Stimulated activated CD4-positive, alpha-beta T cell treated with anti-CD3 and anti-CD28 coated beads, Interleukin-12 subunit alpha, Interleukin-12 subunit beta, amount 100 ng/mL, for 4 hours (primary cell): Measurements from ENCODE around the gene VAPB.
"Not testable (repeated sequence)": the region's sequence is repeated elsewhere in the genome, so short reads cannot be mapped to it uniquely, and the experiment has no call there.

Source experiments
- DNase-seq: peaks from one replicate; pipeline ENCODE4 v3.0.0-alpha.2; 2020

VAPB gene

GRCh38 chr20:58408603-58409246 is 19.7 kb downstream of the VAPB start:
- DNase-seq = no peak

DNA sequence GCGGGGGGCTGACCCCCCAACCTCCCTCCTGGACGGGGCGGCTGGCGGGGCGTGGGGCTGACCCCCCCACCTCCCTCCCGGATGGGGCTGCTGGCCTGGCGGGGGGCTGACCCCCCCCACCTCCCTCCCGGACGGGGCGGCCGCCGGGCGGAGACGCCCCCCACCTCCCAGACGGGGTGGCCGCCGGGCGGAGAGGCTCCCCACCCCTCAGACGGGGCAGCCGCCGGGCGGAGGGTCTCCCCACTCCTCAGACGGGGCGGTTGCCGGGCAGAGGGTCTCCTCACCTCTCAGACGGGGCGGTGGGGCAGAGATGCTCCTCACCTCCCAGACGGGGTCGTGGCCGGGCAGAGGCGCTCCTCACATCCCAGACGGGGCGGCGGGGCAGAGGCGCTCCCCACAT is 25.2 kb downstream of the VAPB start:
- DNase-seq = not testable (repeated sequence)

DNA sequence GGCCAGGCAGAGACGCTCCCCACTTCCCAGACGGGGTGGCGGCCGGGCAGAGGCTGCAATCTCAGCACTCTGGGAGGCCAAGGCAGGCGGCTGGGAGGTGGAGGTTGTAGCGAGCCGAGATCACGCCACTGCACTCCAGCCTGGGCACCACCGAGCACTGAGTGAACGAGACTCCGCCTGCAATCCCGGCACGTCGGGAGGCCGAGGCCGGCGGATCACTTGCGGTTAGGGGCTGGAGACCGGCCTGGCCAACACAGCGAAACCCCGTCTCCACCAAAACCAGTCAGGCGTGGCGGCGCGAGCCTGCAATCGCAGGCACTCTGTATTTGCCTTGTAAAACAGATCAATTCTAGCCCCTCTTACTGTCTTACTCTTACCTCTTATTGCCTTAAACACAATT is 25.8 kb downstream of the VAPB start:
- DNase-seq = not testable (repeated sequence)

GRCh38 chr20:58416057-58416456 is 27.0 kb downstream of the VAPB start:
- no peak for DNase-seq

DNA sequence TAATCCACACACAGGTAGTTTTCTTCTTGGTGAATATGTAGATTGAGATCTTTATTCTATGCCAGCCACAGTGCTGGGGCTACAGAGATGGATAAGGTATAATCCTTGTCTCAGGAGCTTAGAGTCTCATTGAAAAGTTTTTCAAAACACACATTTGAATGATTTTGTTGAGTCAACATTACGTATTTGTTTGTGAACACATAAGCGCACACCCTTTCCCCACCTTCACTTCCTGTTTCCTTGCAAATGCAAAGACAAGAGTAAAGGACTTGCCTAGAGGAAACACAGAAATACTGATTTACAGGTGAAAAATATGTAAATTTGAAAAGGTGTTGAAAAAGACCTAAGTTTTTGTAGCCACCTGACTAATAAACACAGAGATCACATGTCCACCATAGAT is 27.8 kb downstream of the VAPB start:
- DNase-seq = no peak

DNA sequence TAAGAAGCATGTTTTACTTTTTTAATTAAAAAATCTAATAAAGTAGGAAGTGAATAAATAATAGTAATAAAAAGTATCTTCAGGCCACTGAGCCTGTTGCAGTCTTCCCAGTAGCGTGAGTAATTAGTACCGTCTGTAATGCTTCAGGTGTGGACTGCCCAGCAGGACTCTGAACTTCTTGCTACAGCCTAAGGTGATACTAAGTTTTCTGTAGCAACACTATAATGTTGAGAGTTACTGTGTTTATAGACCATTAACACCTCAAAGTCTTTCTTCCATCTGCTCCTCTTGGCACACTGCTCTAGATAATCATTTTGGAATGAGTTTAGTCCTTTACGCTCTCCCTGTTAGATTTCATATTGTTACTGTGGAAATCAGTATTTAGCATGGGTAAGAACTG is 28.4 kb downstream of the VAPB start:
- no peak for DNase-seq

- no peak for DNase-seq
Observed at GRCh38 chr20:58418949-58419748, 30.1 kb downstream of the VAPB start.

DNA sequence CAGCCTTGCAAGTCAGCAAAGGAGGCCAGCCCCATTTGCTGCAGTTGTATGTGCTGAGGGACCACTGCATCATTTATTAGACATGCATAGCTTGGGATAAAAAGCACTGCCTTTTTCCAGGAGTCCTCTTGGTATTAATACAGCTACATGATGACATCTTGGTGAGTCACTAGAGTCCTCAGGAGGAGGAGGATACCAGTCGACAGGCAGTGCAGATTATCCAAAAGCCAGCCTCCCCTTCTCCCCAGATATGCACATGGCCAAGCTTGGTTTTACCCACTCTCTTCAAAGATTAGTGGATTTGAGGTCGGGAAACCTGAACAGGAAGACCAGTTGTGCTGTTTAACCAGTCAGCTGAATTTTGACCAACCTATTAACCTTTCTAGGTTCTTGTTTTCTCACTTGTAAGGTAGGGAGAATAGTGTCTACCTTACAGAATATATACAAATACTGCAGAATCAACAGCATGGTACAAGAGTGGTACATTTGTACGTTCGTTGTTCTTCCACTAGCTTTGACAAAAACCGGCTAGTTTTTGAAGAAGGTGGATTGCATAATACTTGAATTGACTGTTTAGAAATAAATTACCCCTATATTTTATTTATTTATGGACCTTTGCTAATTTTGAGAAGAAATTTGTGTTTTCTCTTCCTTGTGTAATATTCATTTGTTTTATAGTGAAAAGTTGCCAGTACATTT is 31.9 kb downstream of the VAPB start:
- DNase-seq = no peak

DNA sequence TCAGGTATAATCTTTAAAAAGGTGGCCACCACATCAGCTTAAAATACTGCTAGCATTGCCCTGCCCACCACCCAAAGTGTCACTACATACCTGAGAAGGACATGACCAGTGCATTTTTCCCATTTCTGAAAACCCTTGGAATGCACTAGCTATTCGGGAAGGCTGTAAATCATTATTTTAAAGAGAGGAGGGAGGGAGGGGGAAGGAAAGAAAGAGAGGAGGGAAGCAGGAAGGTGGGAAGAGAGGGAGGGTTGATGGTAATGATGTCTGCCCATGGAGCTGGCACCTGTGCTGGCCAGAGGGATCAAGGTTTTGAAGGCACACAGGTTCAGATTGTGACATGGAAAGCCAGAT is 32.4 kb downstream of the VAPB start:
- DNase-seq = no peak

DNA sequence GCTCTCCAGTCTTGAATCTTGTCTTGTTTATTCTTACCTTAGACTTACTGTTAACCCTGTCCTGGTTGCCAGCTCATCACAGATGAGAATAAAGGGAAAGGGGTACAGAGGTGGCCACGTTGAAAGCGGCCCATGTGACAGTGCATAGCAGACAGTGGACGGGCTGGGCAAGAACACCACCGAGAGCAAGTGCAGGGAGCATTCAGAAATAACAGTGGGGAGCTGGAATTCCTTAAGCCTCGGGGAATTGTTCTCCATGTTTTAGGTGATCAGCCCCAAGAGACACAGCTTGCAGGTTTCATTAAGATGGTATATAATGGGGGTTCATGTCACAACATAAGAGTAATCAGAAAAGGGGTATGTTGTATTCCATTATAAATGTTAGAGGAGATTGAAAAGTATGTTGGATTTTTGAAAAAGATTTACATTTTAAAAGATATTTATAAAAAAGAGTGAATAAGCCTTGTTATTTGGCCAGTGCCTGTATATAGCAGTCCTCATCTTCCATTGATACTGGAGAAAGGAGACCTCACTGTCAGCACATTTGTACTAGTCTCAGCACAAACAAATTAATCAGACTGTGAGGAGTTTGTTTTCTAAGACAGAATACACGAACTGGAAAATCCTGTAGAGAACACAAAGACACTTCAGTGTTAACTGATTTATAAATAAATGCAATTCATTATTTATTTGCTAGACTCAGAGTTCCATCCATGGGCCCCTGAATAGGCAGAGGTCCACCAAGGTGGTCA is 35.4 kb downstream of the VAPB start:
- no peak for DNase-seq

- DNase-seq = not testable (repeated sequence)
Observed at GRCh38 chr20:58427571-58427970, 38.5 kb downstream of the VAPB start.

- DNase-seq = no peak
Observed at GRCh38 chr20:58428364-58428763, 39.3 kb downstream of the VAPB start.

GRCh38 chr20:58429303-58429702 is 40.3 kb downstream of the VAPB start:
- no peak for DNase-seq

DNA sequence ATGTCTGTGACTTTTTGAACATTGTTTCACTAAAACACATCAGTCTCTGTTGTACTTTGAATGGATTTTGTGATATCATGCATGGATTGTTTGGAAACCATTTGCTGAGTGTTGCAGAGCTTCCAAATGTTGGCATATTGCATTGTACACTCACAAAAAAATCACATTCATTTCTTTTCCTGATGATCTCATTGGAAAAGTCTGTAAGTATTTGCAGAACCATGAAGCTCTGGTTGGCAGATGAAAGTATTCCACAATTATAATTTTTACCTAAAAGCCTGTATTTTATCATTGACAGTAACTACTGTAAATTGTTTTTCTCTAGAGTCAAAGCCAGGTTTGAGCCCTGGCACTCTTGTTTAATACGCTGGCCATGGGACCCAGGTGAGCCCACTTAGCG is 42.1 kb downstream of the VAPB start:
- DNase-seq = no peak

DNA sequence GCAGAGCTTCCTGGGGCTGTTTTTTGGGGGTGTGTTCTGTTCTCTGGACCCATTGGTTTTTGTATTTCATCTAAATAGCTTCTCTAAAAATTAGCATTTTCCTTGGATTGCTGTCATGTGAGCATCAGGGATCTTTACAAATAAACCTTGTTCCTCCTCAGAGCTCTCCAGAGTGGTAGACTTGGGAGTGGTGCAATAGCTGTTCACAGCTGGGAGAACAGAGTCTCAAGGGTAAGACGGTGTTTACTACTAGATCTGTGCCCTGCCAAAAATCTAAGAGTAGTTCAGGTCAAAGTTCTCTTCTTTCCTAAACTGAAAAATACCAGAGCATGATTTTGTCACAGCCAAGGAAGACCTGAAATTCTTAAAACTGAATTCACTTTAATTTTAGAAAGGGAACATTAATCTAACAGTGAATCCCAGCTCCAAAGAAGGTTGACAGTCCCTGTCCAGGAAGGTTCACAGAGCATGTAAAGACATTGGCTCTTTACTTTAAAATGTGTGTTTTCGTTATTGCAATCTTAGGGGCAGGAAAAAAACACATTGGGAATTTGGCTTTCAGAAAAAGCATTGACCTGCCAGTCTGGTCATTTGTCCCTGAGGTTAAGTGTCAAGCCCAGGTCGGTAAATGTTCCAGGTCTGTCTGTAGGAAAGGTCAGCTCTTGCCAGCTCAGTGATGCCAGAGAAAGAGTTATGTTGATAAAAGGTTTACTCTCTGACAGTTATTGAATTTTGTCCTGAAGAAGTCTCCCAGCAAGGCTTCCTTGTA is 43.3 kb downstream of the VAPB start:
- no peak for DNase-seq

DNA sequence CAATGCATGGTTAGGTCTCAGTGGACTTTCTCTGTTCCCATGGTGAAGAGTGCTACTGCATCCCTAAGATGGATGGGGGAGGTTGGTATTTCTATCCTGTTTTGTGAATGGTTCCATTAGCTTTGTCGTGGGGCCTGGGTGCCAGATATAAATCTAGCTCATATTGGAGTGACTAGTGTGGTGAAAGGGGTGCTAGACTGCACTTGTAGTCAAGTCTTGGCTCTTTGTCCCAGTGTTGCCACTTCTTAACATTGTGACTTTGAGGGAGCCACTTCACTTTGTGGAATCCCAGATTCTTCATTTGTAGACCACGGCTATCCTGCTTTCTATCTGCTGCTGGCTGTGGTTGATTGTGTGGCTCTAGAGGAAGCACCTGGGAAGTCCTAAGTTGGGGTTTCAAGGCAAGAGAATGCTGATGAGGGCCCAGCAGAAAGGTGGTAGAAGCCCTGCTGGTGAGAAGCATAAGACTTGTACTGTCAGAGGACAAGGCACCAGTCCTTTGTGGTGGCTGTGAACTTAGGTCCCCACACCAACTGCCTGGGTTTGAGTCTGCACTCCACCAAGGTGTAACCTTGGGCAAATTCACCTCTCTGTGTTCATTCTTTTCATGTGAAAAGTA is 44.1 kb downstream of the VAPB start:
- no peak for DNase-seq

DNA sequence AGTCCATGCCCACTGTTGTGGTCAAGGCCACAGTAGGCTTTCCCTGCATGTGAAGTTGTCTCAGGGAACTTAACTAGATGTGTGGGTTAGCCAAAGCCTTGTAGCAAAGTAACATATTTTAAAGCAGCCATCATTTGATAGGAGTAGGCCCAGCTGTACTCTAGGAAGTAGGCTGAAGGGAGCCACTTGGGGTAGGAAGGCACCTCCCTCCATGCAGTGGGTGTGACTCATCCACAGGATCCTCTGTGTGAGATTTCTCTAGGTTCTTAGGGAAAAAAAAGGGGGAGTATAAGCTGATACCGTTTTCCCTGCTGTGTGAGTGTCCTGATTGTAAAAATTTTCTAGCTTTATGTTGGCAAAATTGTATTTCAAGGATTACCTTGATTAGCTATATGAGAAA is 44.7 kb downstream of the VAPB start:
- DNase-seq = no peak

DNA sequence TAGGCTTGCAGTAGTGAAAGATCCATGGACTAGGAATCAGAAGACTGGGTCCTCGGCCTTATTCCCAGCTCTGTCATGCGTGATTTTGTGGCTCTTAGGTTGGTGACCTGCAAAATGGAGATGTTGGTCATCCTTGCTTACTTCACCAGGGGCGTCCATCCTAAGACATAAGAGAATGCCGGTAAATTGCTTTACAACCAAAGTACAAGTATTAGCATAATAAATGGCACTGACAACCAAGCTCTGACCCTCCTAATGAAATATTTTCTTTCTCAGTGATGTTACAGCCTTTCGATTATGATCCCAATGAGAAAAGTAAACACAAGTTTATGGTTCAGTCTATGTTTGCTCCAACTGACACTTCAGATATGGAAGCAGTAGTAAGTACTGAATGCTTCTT is 45.3 kb downstream of the VAPB start:
- no peak for DNase-seq

DNA sequence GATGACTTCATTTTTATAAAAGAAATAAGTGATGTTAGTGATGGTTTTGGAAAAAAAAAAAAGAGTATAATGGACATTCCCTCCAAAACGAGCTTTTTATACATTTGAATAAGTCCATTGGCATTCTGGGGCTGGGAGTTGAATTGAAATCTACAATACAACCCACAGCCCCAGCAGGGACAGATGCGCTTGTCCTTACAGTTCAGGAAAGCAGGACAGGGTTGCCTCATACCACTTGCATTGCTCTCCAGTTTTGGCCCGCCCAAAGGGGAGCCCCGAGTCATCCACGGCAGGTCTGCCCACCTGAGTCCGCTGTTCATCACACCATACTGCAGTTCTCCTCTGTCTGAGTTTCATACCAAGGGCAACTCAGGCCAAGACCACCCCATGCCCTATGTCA is 46.2 kb downstream of the VAPB start:
- DNase-seq = no peak

DNA sequence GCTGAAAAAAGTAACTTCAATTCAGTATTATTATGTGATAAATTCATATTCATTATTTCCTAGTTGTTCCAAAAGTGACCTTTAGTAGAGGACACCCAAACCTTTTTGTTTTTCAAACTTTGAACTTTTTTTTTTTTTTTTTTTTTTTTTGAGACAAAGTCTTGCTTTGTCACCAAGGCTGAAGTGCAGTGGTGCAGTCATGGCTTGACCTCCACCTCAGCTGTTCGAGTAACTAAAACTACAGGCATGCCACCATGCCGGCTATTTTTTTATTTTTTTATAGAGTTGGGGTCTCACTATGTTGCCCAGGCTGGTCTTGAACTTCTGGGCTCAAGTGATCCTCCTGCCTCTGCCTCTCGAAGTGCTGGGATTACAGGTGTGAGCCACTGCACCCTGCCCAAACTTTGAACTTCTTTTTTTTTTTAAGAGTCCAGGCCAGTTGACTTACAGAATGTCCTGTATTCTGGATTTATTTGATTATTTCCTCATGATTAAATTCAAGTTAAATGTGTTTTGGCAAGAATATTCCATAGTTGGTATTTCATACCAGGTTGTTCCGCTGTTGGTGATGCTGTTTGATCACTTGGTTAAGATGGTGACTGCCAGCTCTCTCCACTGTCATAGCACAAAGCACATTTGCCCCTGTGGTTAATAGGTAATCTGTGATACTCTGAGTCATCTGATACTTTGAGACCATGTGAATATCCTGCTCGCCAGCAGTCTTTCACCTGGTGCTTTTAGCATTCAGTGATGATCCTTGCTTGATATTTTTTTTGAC is 48.0 kb downstream of the VAPB start:
- no peak for DNase-seq
